Right atrium auricular region (tissue), 2 donors: Measurements from ENCODE around the gene SLC8B1. TPM values are rescaled to one million over a fixed set of nuclear protein-coding genes. Genes with fewer than 3 reads are reported as not detected.

Source experiments
- DNase-seq: peaks from one replicate; pipeline ENCODE4 v3.0.0-alpha.2; 2019; ENCODE audit warnings: low spot score
- H3K27ac ChIP-seq, 2 donors: fragments of 200-600 bp; sonication (generic); 1 replicate in 1 of 2; 2 replicates in 1 of 2; pipeline ENCODE4 v1.5.1; 2016 to 2019
- H3K27me3 ChIP-seq, 2 donors: fragments of 200-600 bp; sonication (generic); one replicate each; pipeline versions ENCODE4 v1.5.1 to v1.6.0; 2017 to 2019
- H3K36me3 ChIP-seq: fragments of 200-600 bp; sonication (generic); one replicate; pipeline ENCODE4 v1.5.1; 2016
- H3K4me1 ChIP-seq, 2 donors: fragments of 200-600 bp; sonication (generic); one replicate each; pipeline versions ENCODE4 v1.5.1 to v1.6.0; 2017 to 2019
- H3K4me3 ChIP-seq, 2 donors: fragments of 200-600 bp; sonication (generic); 1 replicate in 1 of 2; 2 replicates in 1 of 2; pipeline ENCODE4 v1.5.1; 2017 to 2019; ENCODE audit warnings: mild to moderate bottlenecking in 1 of 2, moderate library complexity in 1 of 2
- H3K9me3 ChIP-seq, 2 donors: fragments of 200-600 bp; sonication (generic); one replicate each; pipeline ENCODE4 v1.5.1; 2019
- CTCF ChIP-seq, 2 donors: fragments of 200-600 bp; sonication (generic); IDR thresholded peaks; one replicate each; pipeline ENCODE4 v1.5.1; 2019; ENCODE audit warnings: antibody characterized with exemption in 2 of 2
- total RNA-seq, 2 donors: library from RNA; depleted of rRNA; stranded (reverse); fragments of >200 nt; gene quantifications; one replicate each; pipeline ENCODE4 v1.1.0, GENCODE V29; 2016

Gene SLC8B1
- total RNA-seq, 2 donors from 2014 or later = 17.1 to 18.8 TPM

- no peak for DNase-seq
- peaks cover 0 to 34% of the 10 kb centered on the region in 2 donors for H3K4me1 ChIP-seq
- no peaks in the 10 kb centered on the region for H3K27me3 ChIP-seq
- H3K9me3 ChIP-seq = no peaks in the 10 kb centered on the region
- H3K36me3 ChIP-seq = peaks cover 22% of the 10 kb centered on the region
- H3K27ac ChIP-seq = no peak overlapping the region
- H3K4me3 ChIP-seq = peak overlapping the region; percentile 4 to 72
- TF ChIP-seq CTCF (IDR thresholded peaks at IDR 0.05) = no peak
Measured at GRCh38 chr12:113332688-113333417, 2.1 kb downstream of the SLC8B1 start.

- no peak for DNase-seq
- Histone ChIP-seq H3K27ac (no peak overlapping the region), H3K4me1 (peaks cover 0 to 50% of the 10 kb centered on the region in 2 donors), H3K4me3 (no peak overlapping the region), H3K27me3 (no peaks in the 10 kb centered on the region), H3K36me3 (peaks cover 22% of the 10 kb centered on the region), H3K9me3 (no peaks in the 10 kb centered on the region)
- no peak for TF ChIP-seq CTCF (IDR thresholded peaks at IDR 0.05)
Measured at GRCh38 chr12:113330505-113330904, 4.4 kb downstream of the SLC8B1 start.

GRCh38 chr12:113329791-113330417 is 5.0 kb downstream of the SLC8B1 start:
- TF ChIP-seq CTCF (IDR thresholded peaks at IDR 0.05) = no peak

GRCh38 chr12:113329022-113329790 is 5.7 kb downstream of the SLC8B1 start:
- no peak for TF ChIP-seq CTCF (IDR thresholded peaks at IDR 0.05)
- Histone ChIP-seq H3K36me3 (peaks cover 22% of the 10 kb centered on the region), H3K27ac (no peak overlapping the region), H3K4me3 (no peak overlapping the region), H3K27me3 (no peaks in the 10 kb centered on the region), H3K4me1 (peaks cover 0 to 43% of the 10 kb centered on the region in 2 donors), H3K9me3 (no peaks in the 10 kb centered on the region)
- no peak for DNase-seq

More at GRCh38 chr12:113329791-113330417, 5.0 kb downstream of the SLC8B1 start:
- no peaks in the 10 kb centered on the region for H3K9me3 ChIP-seq
- no peaks in the 10 kb centered on the region for H3K27me3 ChIP-seq
- no peak overlapping the region for H3K4me3 ChIP-seq
- peaks cover 0 to 46% of the 10 kb centered on the region in 2 donors for H3K4me1 ChIP-seq
- H3K27ac ChIP-seq = no peak overlapping the region
- no peak for DNase-seq
- H3K36me3 ChIP-seq = peaks cover 22% of the 10 kb centered on the region

GRCh38 chr12:113328368-113328889 is 6.5 kb downstream of the SLC8B1 start:
- Histone ChIP-seq H3K4me3 (no peak overlapping the region), H3K27me3 (no peaks in the 10 kb centered on the region), H3K36me3 (peaks cover 22% of the 10 kb centered on the region), H3K9me3 (no peaks in the 10 kb centered on the region), H3K27ac (no peak overlapping the region), H3K4me1 (peaks cover 0 to 35% of the 10 kb centered on the region in 2 donors)
- TF ChIP-seq CTCF (IDR thresholded peaks at IDR 0.05) = no peak
- no peak for DNase-seq
